Nephron progenitor cell (in vitro differentiated cells): Measurements from ENCODE around the gene CISD3.

Experiments
- DNase-seq: peaks from one replicate; pipeline ENCODE4 v3.0.0; 2021
- H3K27ac Mint-ChIP-seq: 2 replicates; pipeline ENCODE4 v1.8.0; 2021; ENCODE audit warnings: mild to moderate bottlenecking, moderate library complexity, mixed read lengths
- H3K27me3 Mint-ChIP-seq: 2 replicates; pipeline ENCODE4 v1.8.0; 2021; ENCODE audit warnings: mild to moderate bottlenecking, low read depth, mixed read lengths; ENCODE audit not compliant: poor library complexity
- H3K36me3 Mint-ChIP-seq: 2 replicates; pipeline ENCODE4 v1.8.0; 2021; ENCODE audit warnings: low read depth, mixed read lengths
- H3K4me1 Mint-ChIP-seq: 2 replicates; pipeline ENCODE4 v1.8.0; 2021; ENCODE audit warnings: mixed read lengths
- H3K4me3 Mint-ChIP-seq: 2 replicates; pipeline ENCODE4 v1.8.0; 2021; ENCODE audit warnings: mild to moderate bottlenecking, moderate library complexity, mixed read lengths
- H3K9me3 Mint-ChIP-seq: 2 replicates; pipeline ENCODE4 v1.8.0; 2021; ENCODE audit warnings: mild to moderate bottlenecking, moderate library complexity, mixed read lengths
- TF ChIP-seq, protein P1 (sequence below): fragments of 200-600 bp; sonication (generic); IDR thresholded peaks from 2 replicates; pipeline ENCODE4 v1.5.0; 2021; ENCODE audit warnings: antibody characterized with exemption

The CISD3 gene

DNA sequence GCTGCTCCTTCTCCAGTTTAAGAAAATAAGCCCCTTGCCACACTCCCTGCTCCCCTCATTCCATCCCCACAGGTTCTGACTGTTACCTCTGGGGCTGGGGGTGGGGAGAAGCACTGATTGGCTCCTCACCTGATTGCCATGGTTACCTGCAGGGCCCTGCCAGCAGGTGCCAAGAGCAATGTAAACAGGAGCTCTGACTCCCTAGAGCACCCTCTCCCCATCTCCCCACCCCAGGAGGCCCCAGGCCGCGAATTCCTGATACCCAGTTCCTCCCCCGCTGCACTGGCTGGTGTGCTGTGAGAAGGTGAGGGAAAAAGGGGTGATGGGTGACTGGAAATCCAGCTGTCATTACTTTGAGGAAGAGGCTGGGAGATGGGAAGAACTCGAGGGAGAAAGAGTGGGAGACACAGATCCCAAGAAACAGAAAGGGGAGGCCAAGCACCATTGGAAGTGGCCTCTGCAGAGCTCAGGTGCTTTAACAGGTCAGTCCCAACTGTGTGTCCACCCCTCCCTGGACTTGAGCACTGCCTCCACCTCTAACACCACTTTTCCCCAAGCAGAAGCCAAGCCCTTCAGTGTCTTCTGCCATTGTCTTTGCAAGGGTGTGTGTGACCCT, 13.5 kb downstream of the CISD3 start:
- Mint-ChIP-seq H3K4me1 (peaks cover 65% of the 10 kb centered on the region), H3K36me3 (peaks cover 24% of the 10 kb centered on the region), H3K4me3 (peak overlapping the region; percentile 53), H3K27ac (peak overlapping the region; percentile 71), H3K27me3 (no peaks in the 10 kb centered on the region), H3K9me3 (no peaks in the 10 kb centered on the region)
- TF ChIP-seq, protein P1, sequence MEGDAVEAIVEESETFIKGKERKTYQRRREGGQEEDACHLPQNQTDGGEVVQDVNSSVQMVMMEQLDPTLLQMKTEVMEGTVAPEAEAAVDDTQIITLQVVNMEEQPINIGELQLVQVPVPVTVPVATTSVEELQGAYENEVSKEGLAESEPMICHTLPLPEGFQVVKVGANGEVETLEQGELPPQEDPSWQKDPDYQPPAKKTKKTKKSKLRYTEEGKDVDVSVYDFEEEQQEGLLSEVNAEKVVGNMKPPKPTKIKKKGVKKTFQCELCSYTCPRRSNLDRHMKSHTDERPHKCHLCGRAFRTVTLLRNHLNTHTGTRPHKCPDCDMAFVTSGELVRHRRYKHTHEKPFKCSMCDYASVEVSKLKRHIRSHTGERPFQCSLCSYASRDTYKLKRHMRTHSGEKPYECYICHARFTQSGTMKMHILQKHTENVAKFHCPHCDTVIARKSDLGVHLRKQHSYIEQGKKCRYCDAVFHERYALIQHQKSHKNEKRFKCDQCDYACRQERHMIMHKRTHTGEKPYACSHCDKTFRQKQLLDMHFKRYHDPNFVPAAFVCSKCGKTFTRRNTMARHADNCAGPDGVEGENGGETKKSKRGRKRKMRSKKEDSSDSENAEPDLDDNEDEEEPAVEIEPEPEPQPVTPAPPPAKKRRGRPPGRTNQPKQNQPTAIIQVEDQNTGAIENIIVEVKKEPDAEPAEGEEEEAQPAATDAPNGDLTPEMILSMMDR = no peak
- no peak for DNase-seq

DNA sequence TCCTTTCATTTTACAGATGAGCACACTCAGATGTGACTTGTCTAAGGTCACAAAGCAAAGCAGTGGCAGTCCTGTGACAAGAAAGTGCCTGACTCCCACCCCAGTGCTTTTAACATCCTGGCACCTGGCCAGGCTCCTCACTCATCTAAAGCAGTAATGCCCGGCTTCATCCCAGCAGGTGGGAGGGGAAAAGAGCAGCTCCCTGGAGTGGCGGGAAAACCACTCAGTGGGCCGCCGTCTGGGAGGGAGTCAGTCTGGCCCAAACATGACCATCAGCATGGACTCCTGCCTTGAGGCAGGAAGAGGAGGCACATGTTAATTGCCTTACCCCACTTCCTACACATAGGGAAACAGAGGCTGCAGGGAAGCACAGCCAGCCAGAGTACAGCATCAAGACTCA, 15.4 kb downstream of the CISD3 start:
- Mint-ChIP-seq H3K4me3 (peak overlapping the region; percentile 98), H3K27me3 (no peaks in the 10 kb centered on the region), H3K27ac (no peak overlapping the region), H3K9me3 (no peaks in the 10 kb centered on the region), H3K4me1 (peaks cover 72% of the 10 kb centered on the region), H3K36me3 (peaks cover 13% of the 10 kb centered on the region)
- DNase-seq = no peak
- TF ChIP-seq, protein P1 = no peak

DNA sequence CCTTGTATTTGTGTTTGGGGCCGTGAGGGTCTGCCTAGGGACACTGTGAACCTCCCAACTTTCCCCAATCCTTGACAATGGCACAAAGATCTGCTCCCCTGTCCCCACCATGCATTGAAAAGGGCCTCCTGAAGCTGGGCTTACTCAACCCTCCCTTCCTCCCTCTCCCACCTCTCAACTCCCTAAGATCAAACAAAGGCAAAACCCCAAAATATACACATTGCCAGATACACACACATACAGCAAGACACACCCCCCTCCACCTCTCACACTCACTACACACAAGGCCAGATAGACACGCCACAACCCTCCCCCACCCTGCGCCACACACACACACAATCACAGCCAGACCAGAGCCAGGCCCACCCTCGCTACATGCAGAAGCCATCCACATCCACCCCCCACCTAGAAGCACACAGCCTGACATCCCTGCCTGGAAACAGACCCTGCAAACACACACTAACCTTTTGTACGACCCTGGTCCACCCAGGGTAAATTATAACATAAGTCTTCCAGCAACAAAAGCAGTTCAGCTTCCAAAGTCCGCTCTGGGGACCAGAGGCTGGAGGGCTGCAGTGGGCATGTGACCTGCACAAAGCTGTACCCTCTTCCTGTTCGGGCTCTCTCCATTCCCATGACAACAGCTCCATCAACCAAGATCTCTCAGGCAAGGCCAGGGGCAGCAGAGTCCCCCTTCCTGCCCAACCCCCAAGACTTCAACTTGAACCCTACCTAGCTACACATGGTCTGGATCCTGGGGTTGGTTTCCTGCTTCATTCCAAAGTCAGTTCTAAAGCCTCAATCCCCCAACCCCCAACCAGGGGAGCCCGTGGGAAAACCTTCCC, 16.1 kb downstream of the CISD3 start:
- peak overlapping the region; percentile 98 for H3K4me3 Mint-ChIP-seq
- peaks cover 7% of the 10 kb centered on the region for H3K36me3 Mint-ChIP-seq
- TF ChIP-seq, protein P1 = no peak
- no peaks in the 10 kb centered on the region for H3K9me3 Mint-ChIP-seq
- no peak for DNase-seq
- no peaks in the 10 kb centered on the region for H3K27me3 Mint-ChIP-seq
- H3K4me1 Mint-ChIP-seq = peaks cover 72% of the 10 kb centered on the region
- peak overlapping the region; percentile 3 for H3K27ac Mint-ChIP-seq

DNA sequence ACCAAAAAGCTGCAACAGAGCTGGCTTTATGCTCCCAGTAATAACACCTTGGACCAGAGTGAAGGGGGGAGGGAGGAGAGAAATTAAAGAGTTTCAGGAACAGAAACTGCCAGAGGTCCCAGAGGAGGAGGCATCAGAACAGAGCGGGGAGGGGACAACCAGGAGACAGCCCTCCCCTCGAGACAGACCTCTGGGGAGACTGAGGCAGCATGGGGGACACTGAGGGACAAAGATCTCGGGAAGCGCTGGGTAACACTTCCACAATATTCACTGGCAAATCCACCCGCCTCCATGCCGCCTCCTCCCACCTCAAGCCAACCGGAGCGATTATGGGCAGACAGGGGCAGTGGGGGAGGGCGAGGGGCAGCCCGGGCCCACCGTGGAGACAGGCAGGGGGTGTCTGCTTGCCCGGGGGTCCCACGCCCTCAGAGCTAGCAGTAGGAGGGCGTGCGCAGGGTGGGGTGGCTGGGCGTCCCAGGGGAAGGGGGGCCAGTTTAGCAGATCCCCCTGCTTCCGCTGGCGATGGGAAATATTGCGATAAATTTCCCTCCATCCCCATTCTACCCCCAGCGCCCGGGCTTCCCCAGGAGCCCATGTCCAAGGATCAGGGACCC, 16.8 kb downstream of the CISD3 start:
- Mint-ChIP-seq H3K9me3 (no peaks in the 10 kb centered on the region), H3K4me3 (peak overlapping the region; percentile 98), H3K27me3 (no peaks in the 10 kb centered on the region), H3K4me1 (peaks cover 67% of the 10 kb centered on the region), H3K27ac (no peak overlapping the region), H3K36me3 (peaks cover 5% of the 10 kb centered on the region)
- TF ChIP-seq, protein P1 = no peak
- DNase-seq = no peak

DNA sequence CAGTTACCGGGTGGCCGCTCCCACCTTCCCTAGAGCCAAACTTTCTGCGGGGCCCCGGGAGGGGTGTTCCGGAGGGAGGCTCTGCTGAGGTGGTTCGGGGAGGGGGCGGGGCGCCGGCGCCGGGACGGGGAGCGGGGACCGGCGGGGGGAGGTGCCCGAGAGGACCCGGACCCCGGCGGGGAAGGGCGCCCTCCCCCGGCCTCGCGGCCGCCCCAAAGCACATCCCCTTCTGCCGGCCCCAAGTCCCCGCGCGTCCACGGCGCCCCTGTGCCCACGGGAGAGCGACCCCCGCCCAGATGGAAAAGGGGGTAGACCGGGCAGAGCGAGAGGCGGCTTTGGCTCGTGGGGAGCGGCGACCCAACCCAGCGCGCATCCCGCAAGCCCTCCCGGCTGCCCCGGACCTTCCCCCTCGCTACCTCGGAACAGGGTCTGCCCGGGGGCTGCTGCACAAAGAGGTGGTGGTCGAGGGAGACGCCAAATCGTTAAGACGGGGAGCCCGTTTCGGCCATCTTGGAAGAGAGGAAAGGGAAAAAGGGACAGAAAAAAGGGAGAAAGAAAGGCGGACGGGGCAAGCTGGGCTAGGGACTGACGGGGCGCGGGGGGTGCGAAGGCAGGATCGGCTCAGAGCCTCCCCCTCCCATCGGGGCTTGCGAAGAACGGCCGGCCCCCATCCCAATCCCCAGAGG, 17.5 kb downstream of the CISD3 start:
- Mint-ChIP-seq H3K36me3 (peaks cover 5% of the 10 kb centered on the region), H3K4me3 (peak overlapping the region; percentile 98), H3K27ac (peak overlapping the region; percentile 50), H3K4me1 (peaks cover 64% of the 10 kb centered on the region), H3K27me3 (no peaks in the 10 kb centered on the region), H3K9me3 (no peaks in the 10 kb centered on the region)
- TF ChIP-seq, protein P1 = no peak
- peak; percentile 78 for DNase-seq
